Activated CD4-positive, alpha-beta T cell treated with anti-CD3 and anti-CD28 coated beads, Interleukin-2, Interleukin-6, amounts not matched to agents 100 ng/mL and 50 ng/mL, durations not matched to agents 16 hours and 8 hours (primary cell): ENCODE results near the gene RAMP3.
"Not testable (repeated sequence)": the region's sequence is repeated elsewhere in the genome, so short reads cannot be mapped to it uniquely, and the experiment has no call there.

ENCODE experiments used
- DNase-seq: peaks from one replicate; pipeline ENCODE4 v3.0.0-alpha.2; 2020

Gene RAMP3

DNA sequence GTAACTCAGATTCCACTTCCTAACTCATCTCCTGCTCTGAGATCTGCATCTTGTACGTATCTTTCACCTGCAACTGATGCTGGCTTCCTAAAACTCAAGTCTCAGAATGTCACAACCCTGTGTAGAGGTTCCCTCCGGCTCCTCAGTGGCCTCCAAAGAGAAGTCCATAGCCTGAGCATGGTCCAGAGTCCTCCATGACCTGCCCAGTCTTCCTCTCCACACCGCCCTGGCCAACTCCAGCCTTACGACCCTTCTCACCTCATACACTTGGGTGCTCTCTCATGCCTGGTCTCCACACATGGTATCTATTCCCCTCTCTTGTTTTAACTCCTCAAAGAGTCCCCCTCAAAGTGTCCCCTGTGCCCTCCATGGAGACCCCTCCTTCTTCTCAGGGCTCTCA lies 41.9 kb downstream of the RAMP3 start:
- no peak for DNase-seq

DNA sequence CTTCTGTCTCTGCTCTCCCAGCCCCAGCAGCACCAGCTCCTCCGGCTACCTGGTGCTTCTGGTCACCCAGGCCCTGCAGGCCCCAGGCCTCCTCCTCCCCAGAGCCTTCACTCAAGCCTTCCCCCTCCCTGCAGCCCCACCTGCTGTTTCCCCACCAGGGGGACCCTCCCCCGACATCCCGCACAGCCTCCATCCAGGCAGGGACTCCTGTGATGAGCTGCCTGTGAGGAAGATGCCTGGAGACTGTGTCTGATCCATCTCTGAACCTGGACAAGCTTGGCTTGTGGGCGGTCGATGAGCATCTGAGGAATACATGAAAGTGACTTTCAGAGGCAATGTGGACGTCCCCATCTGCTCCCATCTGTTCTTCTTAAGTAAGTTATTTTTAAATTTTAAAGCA lies 45.0 kb downstream of the RAMP3 start:
- DNase-seq: no peak

DNA sequence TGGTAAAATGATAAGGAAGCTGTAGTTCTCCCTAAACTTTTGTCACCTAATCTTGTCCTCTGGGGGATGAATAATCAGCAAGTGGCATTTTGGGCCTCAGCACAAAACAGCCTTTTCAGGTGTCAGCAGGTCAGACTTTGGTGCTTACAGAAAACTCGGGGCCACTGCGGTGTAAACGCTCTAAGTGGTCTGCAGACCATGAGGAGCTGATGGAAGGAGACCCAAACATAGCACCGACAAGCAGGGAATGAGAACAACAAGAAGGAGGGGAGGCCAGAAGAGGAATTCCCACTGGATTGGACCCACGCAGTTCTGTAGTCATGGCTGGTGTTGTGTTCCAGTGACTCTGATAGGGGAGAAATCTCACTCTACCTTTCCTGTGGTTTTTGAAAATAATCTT lies 45.4 kb downstream of the RAMP3 start:
- DNase-seq: no peak

DNA sequence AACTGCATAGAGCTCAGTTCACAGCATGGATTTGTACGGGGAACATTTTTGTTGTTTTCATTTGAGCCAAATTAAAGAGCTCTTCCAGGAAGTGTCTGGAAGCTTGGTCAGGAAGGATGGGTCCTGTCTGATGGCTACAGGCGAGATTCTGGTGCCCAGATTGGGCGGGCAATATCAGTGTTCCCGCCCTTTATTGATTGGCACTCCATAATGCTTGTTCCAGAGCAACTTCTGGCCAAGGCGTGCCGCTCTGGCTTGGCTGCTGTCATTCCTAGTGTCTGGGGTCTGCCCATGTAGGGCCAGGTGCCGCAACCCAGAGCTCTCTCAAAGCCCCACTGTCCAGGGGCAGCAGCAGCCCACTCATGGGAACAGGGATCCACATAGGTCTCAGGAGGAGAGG lies 45.9 kb downstream of the RAMP3 start:
- no peak for DNase-seq

DNA sequence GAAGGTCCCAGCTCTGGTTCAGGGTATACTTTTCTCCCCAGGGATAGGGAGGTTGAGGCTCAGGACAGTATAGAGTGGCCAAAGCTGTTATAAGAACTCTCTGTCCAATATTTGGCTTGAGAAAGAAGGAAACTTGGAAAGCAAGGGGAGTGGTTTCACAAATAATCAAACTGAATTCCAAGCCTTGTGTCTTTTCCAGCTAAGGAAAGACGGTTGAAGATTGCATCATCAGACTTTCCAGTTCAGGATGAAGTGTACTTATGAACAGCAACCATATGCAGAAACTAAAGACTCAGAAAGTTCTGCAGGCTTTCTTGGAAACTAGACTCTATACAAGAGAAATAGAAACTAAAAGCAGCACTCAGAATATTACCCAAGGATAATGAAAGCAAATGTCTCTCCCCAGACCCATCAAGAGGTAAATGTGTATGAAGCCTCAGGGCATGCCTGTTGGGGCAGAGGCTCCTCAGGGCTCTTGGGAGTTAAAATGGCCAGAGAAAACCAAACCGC lies 46.4 kb downstream of the RAMP3 start:
- DNase-seq: peak; percentile 52

DNA sequence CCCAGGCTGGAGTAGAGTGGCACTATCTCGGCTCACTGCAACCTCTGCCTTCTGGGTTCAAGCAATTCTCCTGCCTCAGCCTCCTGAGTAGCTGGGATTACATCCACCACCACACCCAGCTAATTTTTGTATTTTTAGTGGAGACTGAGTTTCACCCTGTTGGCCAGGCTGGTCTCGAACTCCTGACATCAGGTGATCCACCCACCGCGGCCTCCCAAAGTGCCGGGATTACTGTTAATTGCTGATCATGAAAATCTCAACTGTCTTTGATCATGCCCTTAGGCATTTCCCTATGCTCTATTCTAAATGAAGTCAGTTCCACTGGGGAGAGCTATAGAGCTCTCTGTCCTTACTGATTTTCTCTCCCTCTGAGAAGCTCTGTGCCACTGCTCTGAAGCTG lies 48.7 kb downstream of the RAMP3 start:
- not testable (repeated sequence) for DNase-seq

DNA sequence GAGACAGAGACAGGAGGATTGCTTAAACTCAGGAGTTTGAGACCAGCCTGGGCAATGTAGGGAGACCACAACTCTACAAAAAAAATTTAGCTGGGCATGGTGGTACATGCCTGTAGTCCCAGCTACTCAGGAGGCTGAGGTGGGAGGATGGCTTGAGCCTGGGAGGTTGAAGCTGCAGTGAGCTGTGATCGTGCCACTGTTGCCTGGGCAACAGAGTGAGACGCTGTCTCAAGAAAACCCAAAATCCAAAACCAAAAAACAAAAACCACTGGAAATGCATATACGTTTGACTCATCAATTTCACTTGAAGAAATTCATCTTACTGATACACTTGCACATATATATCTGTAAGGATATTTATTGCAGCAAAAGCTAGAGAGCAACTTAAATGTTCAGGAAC lies 52.3 kb downstream of the RAMP3 start:
- DNase-seq: not testable (repeated sequence)

DNA sequence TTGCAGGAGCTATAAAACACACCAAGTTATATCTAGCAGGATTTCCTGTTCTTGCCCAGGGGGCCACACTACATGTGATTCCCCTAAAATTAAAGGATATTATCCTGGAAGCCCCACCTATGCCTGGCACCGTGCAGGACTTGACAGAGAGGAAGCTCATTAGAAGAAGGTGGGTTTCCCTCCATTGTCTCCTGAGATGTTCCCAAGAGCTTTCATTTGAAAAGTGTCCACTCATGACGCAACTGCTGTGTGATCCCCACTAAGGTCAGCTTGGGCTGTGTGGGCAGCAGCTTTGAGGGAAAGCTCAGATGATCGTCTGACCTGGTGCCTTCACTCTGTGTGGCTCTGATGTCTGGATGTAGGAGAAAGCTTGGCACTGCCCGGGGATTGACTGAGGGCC lies 53.5 kb downstream of the RAMP3 start:
- no peak for DNase-seq

DNA sequence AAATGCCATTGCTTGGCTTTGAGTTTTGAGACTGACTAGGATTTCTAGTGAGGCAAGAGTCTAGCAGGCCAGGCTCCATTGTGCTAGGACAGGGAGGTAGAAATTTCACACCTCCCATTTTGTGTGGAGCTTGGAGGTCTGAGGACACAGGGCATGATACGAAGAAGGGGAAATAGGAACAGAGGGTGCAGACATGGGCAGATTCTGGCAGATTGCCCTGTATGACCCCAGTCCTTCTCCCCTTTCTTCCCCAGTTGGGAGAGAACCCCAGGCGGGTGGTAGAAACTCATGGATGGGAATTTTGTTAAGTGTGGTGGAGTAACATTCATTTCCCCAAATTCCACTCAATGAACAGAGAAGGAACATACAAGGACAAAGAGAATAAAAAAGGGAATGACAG lies 54.4 kb downstream of the RAMP3 start:
- DNase-seq: no peak

DNA sequence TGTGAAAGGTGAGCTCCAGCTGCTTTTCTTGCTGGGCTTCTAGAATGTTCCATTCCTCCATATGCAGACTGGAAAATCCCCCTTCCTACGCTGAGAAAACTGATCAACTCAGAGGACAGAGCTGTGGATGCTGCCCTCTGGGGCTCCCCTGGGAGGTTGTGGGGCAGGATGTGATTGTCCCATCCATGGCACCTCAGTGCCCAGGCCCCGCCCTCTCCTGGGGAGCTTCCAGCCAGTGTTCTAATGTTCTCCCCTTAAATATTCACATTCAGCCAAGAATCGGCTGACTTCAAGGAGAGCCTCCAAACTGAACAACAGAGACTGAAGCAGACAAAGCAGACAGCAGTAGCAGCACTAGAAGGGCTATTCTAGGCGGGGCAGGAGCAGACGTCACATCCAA lies 55.0 kb downstream of the RAMP3 start:
- no peak for DNase-seq

DNA sequence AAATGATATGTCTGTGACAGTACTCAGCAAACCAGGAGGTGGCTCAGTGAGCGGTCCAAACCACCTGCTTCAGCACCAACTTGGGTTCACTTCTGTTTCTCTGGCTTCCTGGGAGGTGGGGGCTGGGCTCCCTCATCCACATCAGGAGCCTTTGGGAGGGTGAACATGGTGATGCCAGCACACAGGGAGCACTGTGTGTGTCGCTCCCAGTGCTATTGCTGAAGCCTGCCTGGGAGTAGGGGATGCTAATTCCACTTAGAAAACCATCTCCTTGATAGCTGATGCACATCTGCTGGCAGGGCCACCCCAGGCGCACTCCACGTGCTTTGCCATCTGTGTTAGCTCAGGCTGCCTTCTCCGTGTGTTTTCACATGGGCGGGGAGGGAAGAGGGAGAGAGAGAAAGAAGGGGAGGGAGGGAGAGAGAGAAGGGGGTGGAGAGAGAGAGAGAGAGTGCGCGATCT lies 58.0 kb downstream of the RAMP3 start:
- DNase-seq: no peak

DNA sequence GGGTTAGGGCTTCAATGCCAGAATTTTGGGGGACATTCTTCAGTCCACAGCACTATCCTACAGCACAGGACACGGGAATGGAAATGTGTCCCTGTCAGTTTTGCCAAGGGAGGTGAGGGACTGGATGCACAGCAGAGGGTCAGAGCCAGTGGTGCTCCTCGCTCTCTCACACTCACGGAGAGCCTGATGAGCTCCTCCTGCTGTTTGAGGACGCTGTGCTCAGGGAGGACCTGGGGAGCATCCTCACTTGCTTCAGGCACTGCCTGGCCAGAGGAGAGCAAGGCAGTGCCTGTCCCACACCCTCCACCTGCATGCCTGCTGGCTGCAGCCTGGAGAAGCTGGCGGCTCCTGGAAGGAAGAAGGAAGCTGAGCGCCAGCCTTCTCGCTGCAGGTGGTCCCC lies 58.6 kb downstream of the RAMP3 start:
- no peak for DNase-seq

DNA sequence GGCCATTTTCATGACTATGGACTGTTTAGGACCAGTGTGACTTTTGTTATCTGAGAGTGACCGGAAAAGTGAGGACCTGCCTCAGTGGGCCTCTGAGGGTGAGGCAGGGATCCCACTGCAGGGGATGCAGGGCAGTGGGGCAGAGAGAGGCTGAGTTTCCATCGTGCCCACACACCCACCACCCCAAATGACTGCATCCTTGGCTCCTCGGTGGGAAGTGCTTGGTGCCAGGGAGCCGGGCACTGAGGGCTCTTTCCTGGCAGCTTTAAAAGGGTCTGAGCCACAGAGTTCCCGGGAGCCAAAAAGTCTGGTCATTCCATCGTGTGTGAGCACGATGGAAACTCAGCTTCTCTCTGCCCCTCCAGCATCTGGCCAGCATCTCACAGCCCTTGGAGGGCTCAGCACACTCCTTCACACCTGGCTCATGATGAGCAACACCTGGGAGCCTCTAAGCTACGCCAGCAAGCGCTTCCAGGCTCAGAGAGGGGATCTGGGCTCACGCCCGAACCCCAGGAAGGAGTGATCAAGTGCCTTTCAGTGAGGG lies 59.1 kb downstream of the RAMP3 start:
- no peak for DNase-seq

DNA sequence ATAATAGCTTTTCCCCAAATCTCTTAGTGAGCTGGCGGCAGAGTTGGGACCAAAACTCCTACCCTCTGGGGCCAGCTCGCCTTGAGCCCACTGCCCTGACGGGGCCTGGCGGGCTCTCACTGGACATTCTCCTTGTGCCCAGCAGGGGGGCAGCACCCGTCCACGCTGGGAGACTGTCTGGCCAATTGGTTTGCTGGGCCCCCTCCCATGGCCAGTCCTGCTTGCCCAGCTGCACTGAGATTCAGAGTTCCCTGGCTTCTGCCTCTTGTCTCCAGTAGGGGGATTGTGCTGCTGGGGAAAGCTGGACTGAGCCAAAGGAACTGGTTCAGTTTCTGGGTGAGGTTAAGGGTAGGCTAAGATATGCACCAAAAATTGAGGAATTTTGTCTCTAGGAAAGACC lies 59.8 kb downstream of the RAMP3 start:
- no peak for DNase-seq

DNA sequence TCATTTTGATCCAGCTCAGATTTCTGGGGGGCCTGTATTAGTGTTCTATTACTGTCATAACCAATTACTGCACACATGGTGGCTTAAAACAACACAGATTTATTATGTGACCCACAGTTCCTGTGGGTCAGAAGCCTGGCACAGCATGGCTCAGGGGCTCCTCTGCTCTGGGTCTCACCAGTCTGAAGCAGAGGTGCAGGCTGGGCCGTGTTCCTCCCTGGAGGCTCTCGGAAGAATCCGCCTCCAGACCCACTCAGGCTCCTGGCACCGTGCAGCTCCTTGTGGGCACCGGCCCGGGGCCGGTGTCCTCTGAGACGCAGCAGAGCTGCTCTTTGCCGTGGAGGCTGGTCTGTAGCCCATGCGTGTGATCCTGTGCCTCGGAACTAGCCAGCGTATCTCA lies 61.5 kb downstream of the RAMP3 start:
- no peak for DNase-seq

DNA sequence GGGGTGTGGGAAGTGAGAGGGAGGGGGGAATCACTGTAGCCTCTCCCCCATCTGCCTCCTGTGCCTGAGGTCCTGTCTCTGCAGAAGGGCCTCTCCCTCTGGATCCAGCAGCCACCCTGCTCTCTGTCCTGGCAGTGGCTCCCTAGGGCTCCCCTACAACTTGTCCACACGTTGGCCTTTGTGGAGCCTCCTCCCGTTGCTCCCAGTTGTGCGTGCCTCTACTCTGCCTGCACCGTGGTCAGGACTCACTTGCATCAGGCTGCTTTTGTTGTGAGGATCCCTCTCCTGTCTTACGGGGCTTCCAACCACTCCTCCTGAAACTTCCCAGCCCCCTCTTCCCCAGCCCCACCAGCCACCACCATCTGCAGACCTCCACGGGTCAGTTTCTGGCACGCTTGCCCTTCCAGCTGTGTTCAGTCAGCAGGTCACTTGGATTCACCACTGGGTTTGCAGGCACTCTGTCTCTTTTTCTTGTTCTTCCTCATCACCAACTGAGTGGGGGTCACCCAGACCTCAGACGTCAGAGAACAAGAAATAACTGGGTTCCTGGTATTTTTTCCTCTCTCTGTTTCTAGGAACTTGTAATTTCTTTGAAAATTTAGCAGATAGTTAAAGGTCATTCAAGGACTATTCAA lies 62.3 kb downstream of the RAMP3 start:
- no peak for DNase-seq

DNA sequence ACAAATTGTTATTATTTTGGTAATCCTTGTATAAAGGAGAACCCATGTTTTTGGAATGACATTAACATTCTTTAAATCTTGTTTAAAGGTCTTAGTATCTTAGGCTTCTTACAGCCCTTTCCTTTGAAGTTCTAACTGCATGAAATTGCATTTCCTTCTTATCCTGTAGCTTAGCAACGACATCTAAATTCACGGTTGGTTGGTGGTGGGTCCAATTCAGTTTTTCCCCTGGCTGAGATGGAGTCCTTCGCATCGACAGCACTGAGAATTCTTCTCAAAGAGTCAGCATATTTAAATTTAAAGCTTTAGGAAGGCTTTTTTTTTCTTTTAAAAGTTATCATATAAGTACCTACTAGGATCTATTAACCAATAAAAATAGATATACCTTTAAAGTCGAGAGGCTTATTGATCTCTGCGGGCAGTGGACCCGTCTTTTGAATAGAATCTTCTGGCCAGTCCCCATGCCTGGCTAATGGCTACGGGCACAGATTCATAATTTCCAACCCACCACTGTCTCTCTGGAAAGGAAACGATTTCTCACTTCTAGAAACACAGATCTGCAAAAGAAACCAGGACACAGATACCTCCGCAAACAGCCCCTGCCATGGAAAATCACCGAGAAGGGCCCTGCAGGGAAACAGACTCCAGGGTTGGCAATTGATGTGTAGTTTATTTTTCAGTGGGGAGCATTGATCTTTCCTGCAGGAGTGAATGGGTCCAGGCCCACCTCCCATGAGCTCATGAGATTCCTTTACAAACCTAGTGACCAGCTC lies 63.4 kb downstream of the RAMP3 start:
- DNase-seq: no peak

DNA sequence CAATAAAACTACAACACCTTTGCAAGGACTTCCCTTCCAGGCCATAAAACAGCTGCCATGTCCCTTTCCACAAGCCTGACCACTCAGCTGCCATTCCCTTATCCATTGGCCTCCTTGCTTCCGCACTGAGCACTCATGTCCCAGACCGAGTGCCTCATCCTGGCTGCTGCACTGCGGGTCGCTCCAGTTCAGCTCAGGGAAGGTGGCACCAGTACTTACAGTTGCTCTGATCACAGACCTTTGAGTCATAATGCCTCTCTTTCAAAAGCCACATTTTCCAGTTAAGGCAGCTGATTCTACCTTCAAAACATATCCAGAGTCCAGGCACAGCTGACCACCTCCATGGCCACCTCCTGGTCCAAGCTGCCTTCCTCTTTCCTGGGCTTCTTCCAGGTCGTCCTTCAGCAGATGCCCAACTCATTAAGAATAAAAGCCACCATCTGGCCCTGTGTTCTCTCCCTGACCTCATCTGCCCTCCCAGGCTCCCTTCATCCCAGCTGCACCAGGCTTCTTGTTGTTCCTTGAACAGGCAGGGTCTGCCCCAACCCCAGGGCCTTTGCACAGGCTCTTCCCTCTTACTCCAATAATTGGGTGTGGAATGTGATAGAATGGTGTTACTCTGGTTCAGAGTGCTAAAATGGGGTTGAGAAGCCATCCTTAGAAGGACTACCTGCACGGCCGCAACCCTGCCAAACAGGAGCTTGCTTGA lies 64.5 kb downstream of the RAMP3 start:
- no peak for DNase-seq

DNA sequence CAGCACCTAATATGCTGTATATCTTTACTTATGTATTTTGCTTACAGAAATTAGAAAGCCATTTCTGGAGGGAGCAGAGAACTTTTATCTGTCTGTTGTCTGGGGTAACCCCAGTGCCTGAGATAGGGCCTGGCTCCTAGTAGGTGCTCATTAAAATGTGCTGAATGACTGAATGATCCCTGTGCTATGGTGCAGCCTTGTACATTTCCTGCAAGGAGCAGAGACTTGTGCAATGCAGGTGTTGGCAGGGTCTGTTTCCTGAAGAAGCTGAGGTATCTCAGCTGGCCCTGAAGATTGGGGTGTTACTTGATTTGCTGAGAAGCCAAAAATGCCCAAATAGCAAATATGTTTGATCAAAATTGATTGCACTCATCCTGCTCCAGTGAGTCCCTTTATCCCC lies 65.5 kb downstream of the RAMP3 start:
- DNase-seq: no peak

DNA sequence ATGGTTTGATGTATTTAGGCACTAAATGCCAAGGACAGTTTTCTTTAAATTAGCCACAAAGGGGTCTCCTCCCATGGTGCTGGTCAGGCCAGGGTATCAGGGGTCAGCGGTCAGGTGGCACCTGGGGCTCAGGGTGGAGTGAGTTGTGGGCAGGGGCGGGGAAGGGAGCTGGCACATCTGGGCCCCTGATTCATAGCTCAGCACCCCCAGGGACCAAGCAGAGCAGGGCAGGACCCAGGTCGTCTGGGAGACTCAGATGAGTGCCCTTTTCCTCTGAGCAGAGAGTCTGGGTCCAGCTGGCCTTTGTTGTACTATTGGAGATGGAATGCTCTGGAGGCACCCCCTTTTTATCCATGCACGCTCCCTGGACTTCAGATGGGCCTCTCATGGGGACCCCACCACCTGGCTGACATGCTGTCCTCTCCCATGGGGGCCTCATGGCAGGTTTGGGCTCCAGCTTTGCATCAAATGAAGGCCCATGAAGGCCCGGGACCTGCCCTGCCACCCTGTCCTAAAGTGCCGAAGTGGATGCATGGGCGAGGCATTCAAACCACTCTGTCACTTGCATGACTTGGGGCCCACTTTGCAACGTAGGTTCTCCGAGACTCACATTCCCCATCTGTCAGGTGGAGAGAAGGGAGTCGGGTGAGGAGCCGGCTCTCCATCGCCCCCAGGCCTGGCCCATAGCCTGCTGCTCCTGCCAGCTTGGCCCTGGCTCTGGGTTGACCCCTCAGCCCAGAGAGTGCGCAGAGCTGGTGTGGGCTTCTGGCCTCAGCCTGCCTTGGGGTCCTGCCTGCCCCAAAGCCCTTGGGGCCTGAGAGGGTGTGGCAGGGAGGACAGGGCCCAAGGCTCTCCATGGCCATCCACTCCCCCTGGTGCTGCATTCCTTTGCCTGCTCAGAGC lies 66.4 kb downstream of the RAMP3 start:
- DNase-seq: no peak

DNA sequence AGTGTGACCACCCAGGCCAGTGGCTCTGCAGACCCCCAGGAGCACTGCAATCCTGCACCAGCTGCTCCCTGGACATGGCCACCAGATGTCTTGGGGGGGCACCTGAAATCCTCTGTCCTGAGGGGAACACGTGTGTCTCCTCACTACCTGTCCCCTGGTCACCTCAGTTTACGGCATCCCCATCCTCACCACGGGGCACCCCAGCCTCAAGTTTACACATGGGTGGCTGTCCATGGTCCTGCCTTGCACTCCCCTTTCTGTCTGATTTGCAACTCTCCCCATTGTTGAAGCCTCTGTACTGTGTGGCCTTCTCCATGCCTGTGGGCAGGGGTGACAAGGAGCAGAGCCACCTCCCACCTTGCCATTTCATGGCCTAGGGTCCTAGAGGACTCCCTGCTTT lies 67.2 kb downstream of the RAMP3 start:
- no peak for DNase-seq

DNA sequence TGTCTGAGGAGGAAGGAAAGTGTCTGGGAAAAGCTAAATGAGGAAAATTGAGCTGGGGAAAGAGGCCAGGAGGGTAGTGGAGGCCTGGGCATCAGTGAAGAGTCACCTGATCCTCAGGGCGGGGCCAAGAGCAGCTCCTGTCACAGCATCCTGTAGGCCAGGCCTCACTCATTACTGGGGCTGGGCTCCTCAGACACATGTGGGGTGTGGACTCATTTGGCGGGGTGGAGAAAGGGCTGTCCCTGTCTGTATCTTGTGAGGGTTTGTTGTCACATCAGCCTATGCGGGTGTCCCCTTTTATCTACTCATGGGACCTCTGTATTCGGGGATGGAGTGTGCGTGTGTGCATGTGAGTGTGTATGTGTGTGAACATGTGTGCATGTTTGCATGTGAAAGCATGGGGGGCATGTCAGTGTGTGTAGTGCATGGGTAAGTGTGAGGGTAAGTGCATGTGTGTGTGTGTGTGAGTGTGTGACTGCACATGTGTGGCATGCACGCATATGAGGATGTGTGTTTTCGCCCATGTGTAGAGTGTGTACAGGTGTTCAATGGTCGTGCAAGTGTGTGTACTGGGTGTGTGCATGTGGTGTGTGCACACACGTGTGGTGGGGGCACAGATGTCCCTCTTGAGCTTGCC lies 67.8 kb downstream of the RAMP3 start:
- no peak for DNase-seq
